HL-60/S4 (cell line): ENCODE results near the gene CLDN9.

ENCODE experiments used
- in situ Hi-C: fragments of 300-500 bp; cut with MboI; formaldehyde crosslinking; loops from 2 replicates; pipeline ENCODE4 v1.14.3; 2022; ENCODE audit warnings: low sequenced_read_pairs

The CLDN9 gene

DNA sequence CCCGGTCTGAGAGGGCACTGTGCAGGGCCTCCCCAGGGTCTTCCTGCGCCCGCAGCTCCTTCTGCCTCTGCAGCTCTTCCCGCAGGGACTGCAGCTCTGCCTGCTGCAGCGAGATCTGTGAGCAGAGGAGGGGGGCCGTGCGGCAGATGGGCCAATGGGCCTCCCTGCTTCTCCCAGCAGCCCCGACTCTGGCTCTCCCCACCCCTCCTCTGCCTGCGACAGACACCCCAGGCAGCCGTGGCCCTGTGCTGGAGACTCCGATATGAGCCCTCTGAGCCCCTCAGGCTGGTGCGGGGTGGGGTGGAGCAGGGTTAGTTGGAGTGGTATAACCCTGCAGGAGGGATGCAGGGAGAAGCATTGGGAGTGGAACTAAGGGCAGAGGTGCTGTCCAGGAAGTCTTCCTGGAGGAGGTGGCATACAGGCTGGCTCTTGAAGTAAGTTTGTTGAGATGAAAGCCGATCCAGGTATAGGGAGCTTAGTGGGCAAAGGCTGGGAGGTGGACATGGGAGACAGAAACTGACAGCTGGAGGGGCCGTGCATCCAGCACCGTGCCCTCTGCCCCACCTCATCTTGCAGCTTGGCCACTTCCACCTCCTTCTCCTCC lies 16.1 kb downstream of the CLDN9 start:
- in situ Hi-C loops, result no loop called here

DNA sequence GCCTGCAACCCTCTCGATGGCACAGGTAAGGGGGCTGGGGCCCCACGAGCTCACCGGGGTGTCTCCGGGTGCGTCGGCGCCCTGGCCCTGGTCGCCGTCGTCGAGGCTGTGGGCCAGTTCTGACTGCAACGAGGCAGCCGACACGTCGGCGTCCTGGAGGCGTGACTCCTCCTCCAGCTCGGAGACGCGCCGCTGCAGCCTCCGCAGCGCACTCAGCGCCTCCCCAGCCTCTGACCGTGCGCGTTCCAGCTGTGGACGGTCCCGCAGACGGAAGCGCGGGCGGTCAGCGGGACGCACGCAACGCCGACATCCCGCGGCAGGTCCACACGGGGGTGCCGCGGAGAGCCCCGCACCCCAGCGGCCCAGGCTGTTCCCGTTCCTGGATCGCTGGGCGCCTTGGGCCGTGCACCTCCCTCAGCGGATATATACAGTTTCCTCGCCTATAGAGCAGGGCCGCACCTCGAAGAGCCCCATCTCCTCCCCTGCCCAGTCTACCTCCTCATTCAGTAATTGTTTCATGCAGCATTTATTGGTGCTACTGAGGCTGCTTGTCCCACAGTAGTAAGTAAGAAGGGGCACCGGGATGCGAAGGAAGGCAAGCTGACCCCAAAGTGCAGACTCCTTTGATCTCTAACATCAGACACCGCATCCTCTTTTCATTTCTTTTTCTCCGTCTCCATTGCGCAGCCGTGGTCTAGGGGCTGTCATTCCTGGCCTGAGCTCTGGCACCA lies 16.9 kb downstream of the CLDN9 start:
- in situ Hi-C loops, result no loop called here

DNA sequence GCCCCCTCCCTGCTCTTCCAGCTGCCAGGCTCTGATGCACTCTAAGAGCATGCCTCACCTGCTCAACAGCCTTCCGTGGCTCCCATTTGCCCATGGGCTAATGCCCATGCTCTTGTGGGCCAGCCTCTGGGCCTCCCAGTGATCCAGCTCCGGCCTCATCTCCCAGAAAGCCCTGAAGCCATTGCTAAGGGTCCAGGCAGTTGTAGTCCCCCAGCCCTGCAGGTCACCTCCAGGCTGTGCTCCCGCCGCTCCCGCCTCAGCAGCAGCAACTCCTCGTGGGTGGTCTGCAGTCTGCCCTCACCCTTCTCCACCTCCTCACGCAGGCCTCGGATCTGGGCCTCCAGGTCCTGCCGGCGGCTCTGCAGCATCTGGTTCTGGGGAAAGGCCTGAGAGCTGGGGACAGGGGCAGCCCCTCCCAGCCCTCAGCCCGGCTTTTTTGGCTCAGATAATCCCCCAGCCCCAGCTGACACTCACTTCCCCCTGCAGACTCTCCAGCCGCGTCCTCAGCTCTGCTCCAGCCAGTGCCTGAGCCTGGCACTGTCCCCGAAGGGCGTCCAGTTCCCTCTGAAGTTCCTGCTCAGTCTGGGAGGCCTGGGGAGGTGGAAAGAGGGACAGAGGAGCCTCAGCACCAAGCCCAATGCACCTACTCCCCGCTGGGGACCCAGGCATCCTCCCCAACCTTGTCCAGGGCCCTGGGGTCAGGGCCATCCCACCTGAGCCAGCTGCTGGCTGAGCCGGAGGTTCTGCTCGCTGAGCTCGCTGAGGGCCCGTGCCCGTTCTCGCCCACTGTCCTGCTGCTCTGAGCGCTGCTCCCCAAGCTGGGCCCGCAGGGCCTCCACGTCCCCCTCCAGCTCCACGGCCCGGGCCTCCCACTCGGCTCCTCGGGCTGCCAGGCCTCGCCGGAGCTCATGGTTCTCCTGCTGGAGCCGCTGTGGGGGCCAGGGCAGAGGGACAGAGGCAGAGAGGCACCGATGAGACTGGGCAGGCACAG lies 17.8 kb downstream of the CLDN9 start:
- in situ Hi-C loops, result no loop called here

DNA sequence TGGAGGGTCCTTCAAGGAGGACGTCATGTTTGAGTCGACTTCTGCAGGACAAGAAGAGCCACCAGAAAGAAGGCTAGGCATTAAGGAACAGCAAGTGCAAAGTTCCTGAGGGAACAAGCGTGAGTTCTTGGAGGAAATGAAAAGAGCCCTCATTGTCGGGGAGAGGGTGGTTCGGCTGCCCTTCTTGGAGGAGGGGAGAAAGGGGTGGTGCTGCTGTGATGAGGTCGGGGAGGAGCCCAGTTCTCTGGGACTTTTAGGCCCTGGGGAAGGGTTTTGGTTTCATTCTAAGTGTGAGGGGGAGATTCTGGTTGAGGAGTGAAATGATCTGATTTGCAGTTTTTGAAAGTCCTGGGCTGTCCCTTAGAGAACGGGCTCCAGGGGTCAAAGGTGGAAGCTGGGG lies 19.9 kb downstream of the CLDN9 start:
- in situ Hi-C loops, result no loop called here

DNA sequence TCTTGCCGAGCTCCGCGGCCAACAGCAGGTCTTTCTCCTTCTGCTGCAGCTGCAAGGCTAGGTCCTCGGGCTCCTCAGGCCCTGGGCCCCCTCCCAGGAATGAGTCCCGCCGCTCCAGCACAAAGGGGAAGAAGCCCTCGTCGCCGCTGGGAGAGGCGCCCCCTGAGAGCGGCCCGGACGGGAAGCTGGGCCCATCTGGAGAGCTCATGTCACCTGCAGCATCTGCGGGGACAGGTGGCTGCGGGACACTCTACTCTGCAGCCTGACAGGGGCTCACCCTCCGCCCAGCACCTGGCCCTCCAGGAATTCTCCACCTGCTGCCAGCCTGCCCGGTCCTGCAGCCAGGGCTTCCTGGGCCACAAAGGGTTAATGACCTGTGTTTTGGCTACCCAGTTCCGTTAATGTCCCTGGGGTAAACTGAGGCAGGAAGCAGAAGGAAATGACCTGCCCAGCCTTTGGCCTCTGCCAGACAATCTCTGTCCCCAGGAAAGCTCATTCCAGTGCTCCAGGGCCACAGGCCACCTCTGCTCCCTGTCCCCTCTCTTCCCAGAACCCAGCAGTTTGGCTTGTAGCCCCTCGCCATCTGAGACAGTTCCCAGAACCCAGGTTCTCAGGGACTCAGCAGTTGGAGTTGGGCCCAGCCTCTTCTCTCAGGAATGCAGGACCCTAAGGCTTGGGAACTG lies 22.7 kb downstream of the CLDN9 start:
- in situ Hi-C loops, result no loop called here

DNA sequence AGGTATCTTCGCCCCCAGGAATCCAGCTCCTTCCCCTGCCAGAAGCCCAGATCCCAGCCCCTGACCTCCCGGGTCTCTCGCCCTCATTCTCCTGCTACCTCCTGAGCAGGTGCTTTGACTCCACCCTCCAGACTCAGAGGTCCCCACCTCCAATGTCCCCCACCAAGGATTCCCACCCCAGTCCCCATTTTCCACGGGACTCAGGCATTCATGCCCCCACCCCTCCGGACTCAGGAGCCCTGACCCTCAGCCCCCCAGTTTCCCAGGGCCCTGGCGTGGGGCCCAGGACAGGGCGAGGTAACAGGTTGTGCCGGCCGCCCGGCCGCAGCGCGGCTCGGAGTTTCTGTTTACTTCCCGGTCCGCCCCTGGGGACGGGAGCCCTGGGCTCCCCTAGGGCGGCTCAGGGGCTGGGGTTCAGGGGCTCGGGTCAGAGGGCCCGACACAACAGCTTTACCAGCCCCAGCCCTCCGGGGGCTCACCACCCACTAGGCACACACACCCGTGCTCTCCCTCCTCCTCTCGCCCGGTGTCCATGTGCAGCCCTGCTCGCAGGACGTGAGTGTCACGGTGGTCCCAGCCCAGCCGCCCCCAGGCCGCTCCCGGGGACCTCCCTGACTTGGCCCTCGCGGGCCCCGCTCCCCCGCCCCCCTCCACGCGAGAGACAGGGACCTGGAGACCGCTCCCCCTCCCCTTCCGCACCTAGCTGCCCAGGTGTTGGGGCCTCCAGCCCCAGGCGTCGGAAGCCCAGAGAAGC lies 23.4 kb downstream of the CLDN9 start:
- in situ Hi-C loops, result no loop called here

DNA sequence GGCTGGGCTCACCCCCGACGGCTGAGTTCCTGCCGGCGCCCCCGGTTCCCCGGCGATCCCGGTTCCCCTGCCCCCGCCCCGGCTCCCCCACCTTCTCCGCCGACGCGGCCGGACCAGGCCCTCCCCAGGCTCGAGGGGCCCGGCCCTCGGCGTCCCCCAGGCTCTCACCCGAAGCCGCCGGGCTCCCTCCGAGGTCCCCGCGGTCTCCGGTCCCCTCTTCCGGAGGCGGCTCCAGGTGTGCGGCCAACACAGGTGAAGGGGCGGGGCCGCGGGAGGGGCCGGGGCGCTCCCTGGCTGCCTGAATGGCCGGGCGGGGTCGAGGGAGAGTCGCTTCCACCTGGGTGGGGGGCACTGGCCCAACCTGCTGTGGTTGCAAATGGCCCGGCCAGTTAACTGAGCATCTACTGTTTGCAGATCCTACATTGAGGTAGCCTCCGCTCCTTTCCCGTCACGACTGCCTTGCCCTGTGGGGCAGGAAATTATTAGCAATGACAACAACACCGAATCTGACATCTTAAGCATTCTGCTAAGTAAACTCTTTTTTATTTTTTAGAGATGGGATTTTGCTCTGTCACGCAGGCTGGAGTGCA lies 24.1 kb downstream of the CLDN9 start, which contains the start of gene BICDL2:
BICDL2 (minus strand) TSS at position 219 of the 590 bp plus-strand sequence. CDS start 1,448 bp downstream, outside the sequence.
- in situ Hi-C loops, result no loop called here

DNA sequence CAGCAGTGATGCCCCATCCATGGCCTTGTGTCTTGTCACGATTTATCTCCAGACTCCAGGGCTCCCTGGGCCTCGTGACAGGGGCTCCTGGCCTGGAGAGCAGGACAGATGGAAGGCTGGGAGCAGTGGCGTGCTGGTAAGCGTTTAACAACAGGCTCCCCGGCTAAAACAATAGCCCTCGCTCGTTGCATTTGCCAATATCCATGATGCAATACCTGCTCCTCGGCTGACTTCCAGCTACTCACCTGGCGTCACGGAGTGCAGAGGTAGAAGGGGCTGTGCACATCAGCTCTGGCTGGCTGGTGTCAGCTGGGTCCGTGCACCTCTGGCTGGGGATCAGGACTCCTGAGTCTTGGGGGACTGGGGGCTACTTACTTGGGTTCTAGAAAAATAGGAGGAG lies 25.5 kb downstream of the CLDN9 start:
- in situ Hi-C loops, result no loop called here

DNA sequence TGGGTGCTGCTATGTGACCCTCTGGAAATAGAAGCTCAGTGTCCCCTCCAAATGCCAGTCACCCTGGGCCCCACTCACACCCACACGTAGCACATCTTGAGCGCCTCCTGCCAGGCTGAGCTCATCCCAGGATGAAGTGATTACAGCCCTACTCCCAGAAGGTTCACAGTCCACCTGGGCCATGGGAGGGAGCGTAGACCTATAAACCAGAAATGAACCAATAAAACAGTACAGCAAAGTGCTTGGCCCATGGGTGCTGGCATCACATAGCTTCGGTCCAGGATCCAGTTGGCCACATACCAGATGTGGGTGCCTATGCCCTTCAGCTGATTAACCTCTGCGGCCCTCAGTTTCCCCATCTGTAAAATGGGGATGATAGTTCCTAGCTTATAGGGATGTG lies 26.2 kb downstream of the CLDN9 start:
- in situ Hi-C loops, result no loop called here

DNA sequence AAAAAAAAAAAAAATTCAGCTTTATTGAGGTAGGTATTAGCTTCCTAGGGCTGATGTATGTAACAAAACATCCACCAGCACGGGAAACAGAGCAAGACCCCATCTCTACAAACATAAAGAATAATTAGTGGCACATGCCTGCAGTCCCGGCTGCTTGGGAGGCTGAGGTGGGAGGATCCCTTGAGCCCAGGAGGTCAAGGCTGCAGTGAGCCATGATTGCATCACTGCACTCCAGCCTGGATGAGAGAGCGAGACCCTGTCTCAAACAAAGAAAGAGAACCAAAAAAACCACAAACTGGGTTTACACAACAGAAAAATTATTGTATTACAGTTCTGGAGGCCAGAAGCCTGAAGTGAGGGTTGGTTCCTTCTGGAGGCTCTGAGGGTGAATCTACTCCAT lies 29.7 kb downstream of the CLDN9 start:
- in situ Hi-C loops, result no loop called here

DNA sequence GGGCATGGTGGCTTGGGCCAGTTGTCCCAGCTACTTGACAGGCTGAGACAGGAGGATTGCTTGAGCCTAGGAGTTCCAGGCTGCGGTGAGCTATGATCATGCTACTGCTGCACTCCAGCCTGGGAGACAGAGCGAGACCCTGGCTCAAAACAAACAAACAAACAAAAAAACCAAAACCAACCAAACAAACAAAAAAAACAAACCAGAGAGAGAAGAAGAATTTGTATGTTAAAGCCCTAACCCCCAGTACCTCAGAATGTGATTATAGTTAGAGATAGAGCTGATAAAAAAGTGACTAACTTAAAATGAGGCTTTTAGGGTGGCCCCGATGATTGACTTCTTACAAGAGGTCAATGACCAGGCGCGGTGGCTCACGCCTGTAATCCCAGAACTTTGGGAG lies 32.0 kb downstream of the CLDN9 start:
- in situ Hi-C loops, result no loop called here

DNA sequence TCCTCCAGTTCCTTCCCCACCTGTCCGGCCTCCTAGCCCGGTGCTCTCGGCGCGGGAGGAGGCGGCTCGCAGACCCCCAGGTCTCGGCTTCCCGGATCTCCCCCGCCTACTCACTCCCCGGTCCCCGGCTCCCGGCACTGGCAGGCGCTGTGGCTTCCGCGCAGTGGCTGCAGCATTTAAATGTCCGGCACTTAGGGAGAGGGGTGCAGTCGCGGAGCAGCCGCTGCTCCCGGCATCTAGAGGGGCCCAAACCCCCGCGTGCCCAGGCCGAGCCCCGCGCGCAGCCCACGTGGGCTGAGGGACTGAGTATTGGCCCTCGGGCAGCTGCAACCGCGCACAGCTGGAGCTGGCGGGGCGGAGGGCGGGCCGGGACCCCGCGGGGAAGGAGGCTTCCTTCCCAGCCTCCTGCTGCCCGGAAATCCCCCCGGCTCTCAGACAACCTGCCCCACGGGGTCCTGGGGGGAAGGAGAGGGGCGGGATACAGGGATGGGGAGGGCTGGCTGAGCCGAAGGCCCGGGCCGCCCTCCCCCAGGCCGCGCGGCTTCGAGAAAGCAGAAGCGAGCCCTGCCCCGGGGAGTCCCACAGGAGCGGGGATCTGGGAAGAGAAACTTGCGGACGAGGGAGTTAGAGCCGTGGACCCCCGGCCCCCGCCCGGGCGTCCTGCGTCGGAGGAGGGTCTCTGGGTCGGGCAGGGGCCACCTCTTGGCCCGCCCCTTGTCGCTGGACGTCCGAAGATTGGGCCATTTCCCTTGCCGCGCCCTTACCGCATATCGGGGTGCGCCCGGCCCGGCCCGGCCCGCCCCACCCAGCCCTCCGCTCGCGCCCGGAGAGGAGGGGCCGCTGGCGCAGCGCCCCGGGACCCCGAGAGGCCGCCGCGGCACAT lies 33.3 kb downstream of the CLDN9 start, which contains the start of gene MMP25:
MMP25 (plus strand) TSS at position 804 of the 883 bp plus-strand sequence. CDS start 357 bp downstream, outside the sequence.
- in situ Hi-C loops, result no loop called here

DNA sequence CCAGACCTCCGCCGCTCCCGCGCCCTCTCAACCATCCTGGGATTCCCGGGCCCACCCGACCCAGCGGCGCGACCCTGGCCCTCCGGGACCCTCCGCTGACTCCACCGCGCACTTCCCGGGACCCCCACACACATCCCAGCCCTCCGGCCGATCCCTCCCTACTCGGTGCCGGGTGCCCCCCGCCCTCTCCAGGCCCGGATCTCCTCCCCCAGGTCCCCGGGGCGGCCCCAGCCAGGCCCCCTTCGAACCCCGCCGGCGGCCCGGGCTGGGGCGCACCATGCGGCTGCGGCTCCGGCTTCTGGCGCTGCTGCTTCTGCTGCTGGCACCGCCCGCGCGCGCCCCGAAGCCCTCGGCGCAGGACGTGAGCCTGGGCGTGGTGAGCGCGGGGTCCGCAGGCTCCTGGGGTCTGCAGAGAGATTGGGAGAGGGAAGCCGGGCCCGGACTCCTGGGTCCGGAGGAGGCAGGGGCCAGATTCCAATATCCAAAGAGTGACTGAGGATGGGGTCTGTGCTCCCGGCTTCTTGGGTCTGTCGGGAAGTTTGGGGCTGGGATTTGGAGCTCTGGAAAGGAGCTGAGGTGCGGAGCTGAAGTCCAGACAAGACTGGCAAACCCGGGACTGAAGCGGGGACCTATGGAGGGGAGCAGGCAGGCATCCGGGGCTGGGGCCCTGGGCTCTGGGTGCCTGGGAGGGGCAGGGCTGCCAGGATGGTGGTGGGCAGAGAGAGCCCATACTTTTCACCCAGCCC lies 34.1 kb downstream of the CLDN9 start:
- in situ Hi-C loops, result no loop called here

DNA sequence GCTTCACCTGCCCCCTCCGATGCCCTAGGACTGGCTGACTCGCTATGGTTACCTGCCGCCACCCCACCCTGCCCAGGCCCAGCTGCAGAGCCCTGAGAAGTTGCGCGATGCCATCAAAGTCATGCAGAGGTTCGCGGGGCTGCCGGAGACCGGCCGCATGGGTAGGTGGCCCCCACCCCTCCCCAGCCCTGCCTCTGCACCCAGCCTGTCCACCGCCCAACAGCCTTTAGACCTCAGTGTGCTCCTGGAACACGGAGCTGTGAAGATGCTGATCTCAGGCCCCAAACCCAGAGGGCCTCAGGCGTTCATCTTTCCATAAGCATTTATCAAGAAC lies 34.6 kb downstream of the CLDN9 start:
- in situ Hi-C loops, result no loop called here

DNA sequence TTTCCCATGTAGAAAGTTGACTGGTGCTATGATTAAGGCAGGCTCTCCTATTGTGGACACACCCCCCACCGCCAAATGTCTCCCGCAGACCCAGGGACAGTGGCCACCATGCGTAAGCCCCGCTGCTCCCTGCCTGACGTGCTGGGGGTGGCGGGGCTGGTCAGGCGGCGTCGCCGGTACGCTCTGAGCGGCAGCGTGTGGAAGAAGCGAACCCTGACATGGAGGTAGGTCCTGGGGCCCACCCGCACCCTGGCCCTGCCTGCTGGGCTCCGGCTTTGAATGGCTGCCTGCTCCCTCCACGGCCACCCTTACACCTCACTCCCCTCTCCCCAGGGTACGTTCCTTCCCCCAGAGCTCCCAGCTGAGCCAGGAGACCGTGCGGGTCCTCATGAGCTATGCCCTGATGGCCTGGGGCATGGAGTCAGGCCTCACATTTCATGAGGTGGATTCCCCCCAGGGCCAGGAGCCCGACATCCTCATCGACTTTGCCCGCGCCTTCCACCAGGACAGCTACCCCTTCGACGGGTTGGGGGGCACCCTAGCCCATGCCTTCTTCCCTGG lies 37.3 kb downstream of the CLDN9 start:
- in situ Hi-C loops, result no loop called here

DNA sequence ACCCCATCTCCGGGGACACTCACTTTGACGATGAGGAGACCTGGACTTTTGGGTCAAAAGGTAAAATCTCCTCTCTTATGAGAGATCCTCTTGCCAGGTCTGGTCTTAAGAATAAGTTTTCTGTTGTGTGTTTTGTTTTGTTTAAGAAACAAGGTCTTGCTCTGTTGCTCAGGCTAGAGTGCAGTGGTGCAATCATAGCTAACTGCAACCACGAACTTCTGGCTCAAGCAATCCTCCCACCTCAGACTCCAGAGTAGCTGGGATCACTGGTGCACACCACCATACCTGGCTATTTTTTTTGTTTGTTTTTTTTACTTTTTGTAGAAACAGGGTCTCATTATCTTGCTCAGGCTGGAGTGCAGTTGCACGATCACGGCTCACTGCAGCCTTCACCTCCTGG lies 37.8 kb downstream of the CLDN9 start:
- in situ Hi-C loops, result no loop called here

DNA sequence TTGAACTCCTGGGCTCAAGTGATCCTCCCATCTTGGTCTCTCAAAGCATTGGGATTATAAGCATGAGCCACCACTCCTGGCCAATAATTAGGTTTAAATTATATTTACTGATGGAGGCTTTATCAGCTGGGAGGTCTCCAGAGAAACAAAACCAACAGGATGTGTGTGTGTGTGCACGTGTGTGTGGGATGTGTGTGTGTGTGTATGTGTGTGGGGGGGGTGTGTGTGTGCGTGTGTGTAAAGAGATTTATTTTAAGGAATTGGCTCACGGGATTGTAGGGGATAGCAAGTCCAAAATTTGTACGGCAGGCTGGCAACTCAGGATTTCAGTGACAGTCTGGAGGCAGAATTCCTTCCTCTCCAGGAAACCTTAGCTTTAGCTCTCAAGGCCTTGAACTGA lies 38.3 kb downstream of the CLDN9 start:
- in situ Hi-C loops, result no loop called here

DNA sequence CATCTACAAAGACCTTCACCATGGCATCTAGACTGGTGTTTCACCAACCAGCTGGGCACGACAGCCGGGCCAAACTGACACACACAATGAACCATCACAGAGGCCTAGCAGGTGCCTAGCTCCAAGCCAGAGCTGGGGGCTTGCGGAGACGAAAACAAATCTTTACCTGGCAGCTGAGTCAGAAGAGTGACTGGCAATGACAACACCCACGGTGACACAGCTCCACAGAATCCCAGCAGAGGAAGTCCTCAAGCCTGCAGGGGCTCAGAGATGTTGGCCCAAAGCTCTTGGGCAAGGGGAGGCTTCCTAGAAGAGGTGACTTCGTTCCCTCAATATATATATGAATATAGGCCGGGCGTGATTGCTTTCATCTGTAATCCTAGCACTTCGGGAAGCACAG lies 38.8 kb downstream of the CLDN9 start:
- in situ Hi-C loops, result no loop called here
